Embryonic facial prominence (tissue), 1 donor: ENCODE data around the gene ARHGEF7.
"Not testable (repeated sequence)": the region's sequence is repeated elsewhere in the genome, so short reads cannot be mapped to it uniquely, and the experiment has no call there.

ENCODE experiments used
- DNase-seq: peaks from one replicate; pipeline ENCODE4 v3.0.0-alpha.2; 2016; ENCODE audit errors: extremely low spot score

ARHGEF7 gene

GRCh38 chr13:111252446-111253364 lies 137.6 kb downstream of the ARHGEF7 start:
- no peak for DNase-seq

- DNase-seq = no peak
These were observed 138.3 kb downstream of the ARHGEF7 start for GRCh38 chr13:111253365-111253872.

GRCh38 chr13:111255228-111255790 lies 140.2 kb downstream of the ARHGEF7 start:
- DNase-seq = no peak

GRCh38 chr13:111256458-111256857 lies 141.3 kb downstream of the ARHGEF7 start:
- DNase-seq = no peak

GRCh38 chr13:111256946-111257345 lies 141.8 kb downstream of the ARHGEF7 start:
- no peak for DNase-seq

- not testable (repeated sequence) for DNase-seq
These were observed 142.8 kb downstream of the ARHGEF7 start for GRCh38 chr13:111257899-111258298.

GRCh38 chr13:111258637-111259036 lies 143.5 kb downstream of the ARHGEF7 start:
- no peak for DNase-seq

GRCh38 chr13:111259058-111259457 lies 143.9 kb downstream of the ARHGEF7 start:
- DNase-seq = no peak

- no peak for DNase-seq
These were observed 146.2 kb downstream of the ARHGEF7 start for GRCh38 chr13:111261326-111261725.

GRCh38 chr13:111262281-111262680 lies 147.2 kb downstream of the ARHGEF7 start:
- DNase-seq = no peak

GRCh38 chr13:111262715-111263114 lies 147.6 kb downstream of the ARHGEF7 start:
- DNase-seq = no peak

GRCh38 chr13:111263566-111263965 lies 148.5 kb downstream of the ARHGEF7 start:
- no peak for DNase-seq

- no peak for DNase-seq
These were observed 150.0 kb downstream of the ARHGEF7 start for GRCh38 chr13:111265006-111265700.

- DNase-seq = no peak
These were observed 150.6 kb downstream of the ARHGEF7 start for GRCh38 chr13:111265701-111266035.

GRCh38 chr13:111267205-111267604 lies 152.1 kb downstream of the ARHGEF7 start:
- no peak for DNase-seq

- DNase-seq = no peak
These were observed 152.7 kb downstream of the ARHGEF7 start for GRCh38 chr13:111267784-111268183.

GRCh38 chr13:111269508-111269907 lies 154.4 kb downstream of the ARHGEF7 start:
- no peak for DNase-seq

GRCh38 chr13:111270126-111270525 lies 155.0 kb downstream of the ARHGEF7 start:
- no peak for DNase-seq

- DNase-seq = no peak
These were observed 155.9 kb downstream of the ARHGEF7 start for GRCh38 chr13:111270765-111271698.

- DNase-seq = no peak
These were observed 157.0 kb downstream of the ARHGEF7 start for GRCh38 chr13:111272117-111272516.

GRCh38 chr13:111275382-111275781 lies 160.3 kb downstream of the ARHGEF7 start:
- DNase-seq = no peak
